Skeletal muscle cell (primary cell): Measurements from ENCODE around the gene MME.
"Not testable (repeated sequence)": the region's sequence is repeated elsewhere in the genome, so short reads cannot be mapped to it uniquely, and the experiment has no call there.

Experiments used
- DNase-seq: peaks from one replicate; pipeline ENCODE4 v3.0.0-alpha.2; 2010; ENCODE audit warnings: low read depth
- H3K4me3 ChIP-seq: 2 replicates; pipeline ENCODE4 v1.5.1; 2011; ENCODE audit warnings: low read depth, mild to moderate bottlenecking, control low read depth, low read length, moderate library complexity

The MME gene

GRCh38 chr3:155182467-155182866 lies 102.3 kb downstream of the MME start:
- DNase-seq: no peak
- H3K4me3 ChIP-seq: no peak overlapping the region

- no peak overlapping the region for H3K4me3 ChIP-seq
- DNase-seq: no peak
These were observed 103.9 kb downstream of the MME start for GRCh38 chr3:155184011-155184410.

GRCh38 chr3:155185631-155186071 lies 105.5 kb downstream of the MME start:
- no peak overlapping the region for H3K4me3 ChIP-seq
- DNase-seq: peak; percentile 69

- no peak for DNase-seq
- H3K4me3 ChIP-seq: no peak overlapping the region
These were observed 107.9 kb downstream of the MME start for GRCh38 chr3:155188031-155188430.

GRCh38 chr3:155189478-155189877 lies 109.4 kb downstream of the MME start:
- DNase-seq: no peak
- no peak overlapping the region for H3K4me3 ChIP-seq

- DNase-seq: no peak
These were observed 110.6 kb downstream of the MME start for GRCh38 chr3:155190691-155191090.

GRCh38 chr3:155192957-155193746 lies 113.0 kb downstream of the MME start:
- no peak for DNase-seq

More at GRCh38 chr3:155190691-155191090, 110.6 kb downstream of the MME start:
- no peak overlapping the region for H3K4me3 ChIP-seq

GRCh38 chr3:155193868-155194267 lies 113.7 kb downstream of the MME start:
- no peak overlapping the region for H3K4me3 ChIP-seq
- DNase-seq: no peak

More at GRCh38 chr3:155192957-155193746, 113.0 kb downstream of the MME start:
- H3K4me3 ChIP-seq: no peak overlapping the region

- no peak overlapping the region for H3K4me3 ChIP-seq
- DNase-seq: no peak
These were observed 115.1 kb downstream of the MME start for GRCh38 chr3:155194973-155195957.

GRCh38 chr3:155196131-155197021 lies 116.3 kb downstream of the MME start:
- no peak for DNase-seq
- H3K4me3 ChIP-seq: no peak overlapping the region

- DNase-seq: no peak
- no peak overlapping the region for H3K4me3 ChIP-seq
These were observed 117.7 kb downstream of the MME start for GRCh38 chr3:155197786-155198185.

GRCh38 chr3:155202626-155203025 lies 122.5 kb downstream of the MME start:
- no peak overlapping the region for H3K4me3 ChIP-seq
- peak; percentile 87 for DNase-seq

GRCh38 chr3:155204851-155205250 lies 124.7 kb downstream of the MME start:
- no peak for DNase-seq
- H3K4me3 ChIP-seq: no peak overlapping the region

GRCh38 chr3:155208183-155208800 lies 128.2 kb downstream of the MME start:
- DNase-seq: no peak
- no peak overlapping the region for H3K4me3 ChIP-seq

GRCh38 chr3:155210736-155211135 lies 130.6 kb downstream of the MME start:
- no peak for DNase-seq
- no peak overlapping the region for H3K4me3 ChIP-seq

- DNase-seq: no peak
- no peak overlapping the region for H3K4me3 ChIP-seq
These were observed 131.1 kb downstream of the MME start for GRCh38 chr3:155211266-155211665.

GRCh38 chr3:155211940-155212339 lies 131.8 kb downstream of the MME start:
- no peak for DNase-seq
- no peak overlapping the region for H3K4me3 ChIP-seq

- not testable (repeated sequence) for H3K4me3 ChIP-seq, DNase-seq
These were observed 135.9 kb downstream of the MME start for GRCh38 chr3:155216007-155216406.

- no peak overlapping the region for H3K4me3 ChIP-seq
- peak; percentile 96 for DNase-seq
These were observed 137.5 kb downstream of the MME start for GRCh38 chr3:155217591-155217990.
